Sigmoid colon (tissue), 4 donors: Measurements from ENCODE around the gene CFAP58.

Source experiments
- CTCF ChIP-seq, 4 experiments: fragments of 450-650 bp in 3 of 4; fragments of 200-600 bp in 1 of 4; IDR thresholded peaks; one replicate each; pipeline ENCODE4 v1.5.1; 2016 to 2019; ENCODE audit warnings: antibody characterized with exemption in 4 of 4, mild to moderate bottlenecking in 3 of 4, moderate library complexity in 2 of 4
- EP300 ChIP-seq, 4 donors: sonication (generic); formaldehyde crosslinking; IDR thresholded peaks; one replicate each; pipeline ENCODE4 v1.6.1; 2017; ENCODE audit warnings: antibody characterized with exemption in 4 of 4
- POLR2A ChIP-seq, 2 donors: fragments of 450-650 bp; IDR thresholded peaks; one replicate each; pipeline ENCODE4 v1.6.1; 2016; ENCODE audit warnings: antibody characterized with exemption in 2 of 2, mild to moderate bottlenecking in 2 of 2, moderate library complexity in 2 of 2
- POLR2AphosphoS5 ChIP-seq, 4 donors: sonication (generic); formaldehyde crosslinking; IDR thresholded peaks; one replicate each; pipeline ENCODE4 v1.6.1; 2017; ENCODE audit warnings: antibody characterized with exemption in 4 of 4

- TF ChIP-seq CTCF (IDR thresholded peaks at IDR 0.05) (no peak), POLR2A (IDR thresholded peaks at IDR 0.05) (no peak), POLR2AphosphoS5 (IDR thresholded peaks at IDR 0.05) (no peak), EP300 (IDR thresholded peaks at IDR 0.05) (no peak)
Observed at GRCh38 chr10:104351919-104352318, 1.7 kb upstream of the CFAP58 start.
